ENCODE results near the gene RRP36.
"Not testable (repeated sequence)": the region's sequence is repeated elsewhere in the genome, so short reads cannot be mapped to it uniquely, and the experiment has no call there.

Gene RRP36

GRCh38 chr6:43021270-43022047 is at the start of gene RRP36:
TSS of gene RRP36 (plus strand) at chr6:43021623. CDS start at chr6:43021655, 32 bp downstream.
- peak; percentile 84 for DNase-seq

GRCh38 chr6:42971746-42972327 is 49.6 kb upstream of the RRP36 start:
- no peak for DNase-seq

GRCh38 chr6:42973926-42974325 is 47.5 kb upstream of the RRP36 start:
- DNase-seq, result no peak

- peak; percentile 20 for DNase-seq
These were observed 46.4 kb upstream of the RRP36 start for GRCh38 chr6:42974919-42975505.

GRCh38 chr6:42978487-42978838 is 43.0 kb upstream of the RRP36 start:
- DNase-seq, result peak; percentile 34

GRCh38 chr6:42978839-42979522 is 42.4 kb upstream of the RRP36 start, which contains the start of gene PEX6:
TSS of gene PEX6 (minus strand) at chr6:42979181. CDS start at chr6:42979150, 31 bp downstream.
- DNase-seq, result peak; percentile 94

GRCh38 chr6:42979523-42980177 is 41.8 kb upstream of the RRP36 start:
- DNase-seq, result no peak

- DNase-seq, result no peak
These were observed 39.6 kb upstream of the RRP36 start for GRCh38 chr6:42981836-42982235.

- peak; percentile 100 for DNase-seq
These were observed 37.2 kb upstream of the RRP36 start, which contains the start of gene PPP2R5D for GRCh38 chr6:42984001-42984923. TSS of gene PPP2R5D (plus strand) at chr6:42984570. CDS start at chr6:42984678, 108 bp downstream.

- peak; percentile 21 for DNase-seq
These were observed 36.4 kb upstream of the RRP36 start for GRCh38 chr6:42984924-42985475.

- DNase-seq, result no peak
These were observed 33.6 kb upstream of the RRP36 start for GRCh38 chr6:42987533-42988451.

GRCh38 chr6:42988486-42989020 is 32.9 kb upstream of the RRP36 start:
- no peak for DNase-seq

GRCh38 chr6:42989923-42990322 is 31.5 kb upstream of the RRP36 start:
- no peak for DNase-seq

- DNase-seq, result no peak
These were observed 28.0 kb upstream of the RRP36 start for GRCh38 chr6:42993445-42993844.

- no peak for DNase-seq
These were observed 24.9 kb upstream of the RRP36 start for GRCh38 chr6:42996513-42996912.

GRCh38 chr6:42998205-42998604 is 23.2 kb upstream of the RRP36 start:
- not testable (repeated sequence) for DNase-seq

GRCh38 chr6:43001843-43002242 is 19.6 kb upstream of the RRP36 start:
- no peak for DNase-seq

GRCh38 chr6:43005844-43006243 is 15.6 kb upstream of the RRP36 start:
- DNase-seq, result no peak

- no peak for DNase-seq
These were observed 15.2 kb upstream of the RRP36 start for GRCh38 chr6:43006251-43006650.

- DNase-seq, result no peak
These were observed 14.3 kb upstream of the RRP36 start for GRCh38 chr6:43007126-43007525.

Data from hematopoietic multipotent progenitor cell treated with erythropoietin and hydrocortisone succinate and interleukin-3 and kit ligand, for 8 days (in vitro differentiated cells).